ENCODE data around the gene THOP1.

Gene THOP1

GRCh38 chr19:2799273-2800020 is 14.1 kb downstream of the THOP1 start:
- peak in 1 of 10 donors; percentile 64 for DNase-seq
- intact Hi-C loops (cut with DNase I), result no loop called here

- DNase-seq, result peak in 1 of 10 donors; percentile 65
- intact Hi-C loops (cut with DNase I), result no loop called here
Measured at GRCh38 chr19:2800506-2800905, 15.2 kb downstream of the THOP1 start.

- DNase-seq, result no peak
- intact Hi-C loops (cut with DNase I), result no loop called here
Measured at GRCh38 chr19:2802826-2803225, 17.5 kb downstream of the THOP1 start.

- DNase-seq, result peak in 2 of 10 donors; percentile 30 to 53
- intact Hi-C loops (cut with DNase I), result no loop called here
Measured at GRCh38 chr19:2803486-2804155, 18.3 kb downstream of the THOP1 start.

GRCh38 chr19:2804156-2805004 is 19.1 kb downstream of the THOP1 start:
- intact Hi-C loops (cut with DNase I), result no loop called here

GRCh38 chr19:2805261-2805900 is 20.1 kb downstream of the THOP1 start:
- intact Hi-C loops (cut with DNase I), result no loop called here
- no peak for DNase-seq

More at GRCh38 chr19:2804156-2805004, 19.1 kb downstream of the THOP1 start:
- peak in 2 of 10 donors; percentile 63 to 83 for DNase-seq

- intact Hi-C loops (cut with DNase I), result no loop called here
- DNase-seq, result peak in 2 of 10 donors; percentile 62 to 71
Measured at GRCh38 chr19:2805991-2806649, 20.8 kb downstream of the THOP1 start.

GRCh38 chr19:2806736-2807378 is 21.6 kb downstream of the THOP1 start:
- no peak for DNase-seq
- intact Hi-C loops (cut with DNase I), result no loop called here

GRCh38 chr19:2807379-2808128 is 22.3 kb downstream of the THOP1 start:
- DNase-seq, result no peak
- intact Hi-C loops (cut with DNase I), result no loop called here

- DNase-seq, result peak in 2 of 10 donors; percentile 19 to 77
- intact Hi-C loops (cut with DNase I), result no loop called here
Measured at GRCh38 chr19:2808129-2808941, 23.0 kb downstream of the THOP1 start.

- peak in 1 of 10 donors; percentile 21 for DNase-seq
- intact Hi-C loops (cut with DNase I), result no loop called here
Measured at GRCh38 chr19:2809387-2810140, 24.3 kb downstream of the THOP1 start.

GRCh38 chr19:2810141-2811091 is 25.1 kb downstream of the THOP1 start:
- DNase-seq, result peak in 1 of 10 donors; percentile 19
- intact Hi-C loops (cut with DNase I), result no loop called here

GRCh38 chr19:2811221-2811722 is 26.0 kb downstream of the THOP1 start:
- intact Hi-C loops (cut with DNase I), result no loop called here
- peak in 3 of 10 donors; percentile 25 to 71 (median 49) for DNase-seq

GRCh38 chr19:2811735-2812413 is 26.6 kb downstream of the THOP1 start:
- intact Hi-C loops (cut with DNase I), result no loop called here
- peak in 3 of 10 donors; percentile 16 to 75 (median 49) for DNase-seq

Measured in posterior cingulate gyrus (tissue), 11 donors.